H1 (cell line): Measurements from ENCODE around the gene RPTOR. TPM values are rescaled to one million over a fixed set of nuclear protein-coding genes. Genes with fewer than 3 reads are reported as not detected.
A peak's percentile ranks its signal among the peaks of the same experiment; 100 is the strongest.

Experiments used
- CTCF ChIA-PET: fragments of 300-600 bp; sonication (Branson Sonifier 250); formaldehyde crosslinking; loops from one replicate; lab custom pipeline; 2021; ENCODE audit not compliant: partially characterized antibody; lab: Charles Lee
- POLR2A ChIA-PET: fragments of 300-600 bp; sonication (Branson Sonifier 250); formaldehyde crosslinking; loops from one replicate; lab custom pipeline; 2021; ENCODE audit warnings: inconsistent platforms; ENCODE audit not compliant: partially characterized antibody; lab: Charles Lee
- DNase-seq, 2 experiments: peaks; one replicate each; pipeline versions ENCODE4 v3.0.0 to v3.0.0-alpha.2; 2010 to 2022; ENCODE audit warnings: low spot score in 2 of 2, low read depth in 1 of 2, mixed read lengths in 1 of 2
- FAIRE-seq: peaks from 2 replicates; lab custom pipeline; 2011; peaks lifted over from hg19 to GRCh38; lab: Jason Lieb, UNC
- H2AFZ ChIP-seq: 2 replicates; pipeline ENCODE4 v1.8.1; 2012; ENCODE audit warnings: low read length, inconsistent platforms
- H2AK5ac ChIP-seq: 2 replicates; pipeline ENCODE4 v1.6.1; 2013; ENCODE audit warnings: low read depth, low read length
- H2BK120ac ChIP-seq: replicated peaks from 2 replicates; pipeline ENCODE3; 2013; ENCODE audit warnings: low read depth, low read length, inconsistent platforms
- H2BK12ac ChIP-seq: 2 replicates; pipeline ENCODE4 v1.6.1; 2013; ENCODE audit warnings: low read depth, low read length
- H2BK15ac ChIP-seq: 2 replicates; pipeline ENCODE4 v1.6.1; 2013; ENCODE audit warnings: low read length
- H2BK20ac ChIP-seq: 2 replicates; pipeline ENCODE4 v1.6.1; 2013; ENCODE audit warnings: low read length
- H2BK5ac ChIP-seq: 2 replicates; pipeline ENCODE4 v1.6.1; 2013; ENCODE audit warnings: low read depth, low read length
- H3K14ac ChIP-seq: 2 replicates; pipeline ENCODE4 v1.6.1; 2013; ENCODE audit warnings: inconsistent platforms; ENCODE audit not compliant: insufficient read length
- H3K18ac ChIP-seq: 2 replicates; pipeline ENCODE4 v1.6.1; 2013; ENCODE audit warnings: low read length; ENCODE audit errors: extremely low read depth
- H3K23ac ChIP-seq: 2 replicates; pipeline ENCODE4 v1.6.1; 2013; ENCODE audit warnings: inconsistent platforms; ENCODE audit not compliant: insufficient read length
- H3K23me2 ChIP-seq: 2 replicates; pipeline ENCODE4 v1.6.1; 2013; ENCODE audit warnings: low read depth, low read length
- H3K27ac ChIP-seq: 2 replicates; pipeline ENCODE4 v1.6.1; 2011; ENCODE audit warnings: low read depth, low read length, inconsistent platforms
- H3K27me3 ChIP-seq, 4 experiments: replicated peaks in 1 of 4; 1 replicate in 1 of 4; 2 replicates in 3 of 4; pipeline versions ENCODE4 v1.6.1 to v1.8.1; 2011 to 2013; ENCODE audit warnings: low read length in 3 of 4, mild to moderate bottlenecking in 3 of 4, inconsistent platforms in 2 of 4, mixed read lengths in 2 of 4, moderate library complexity in 1 of 4; ENCODE audit not compliant: control insufficient read depth in 3 of 4, insufficient read depth in 3 of 4; ENCODE audit errors: extremely low read depth in 1 of 4
- H3K36me3 ChIP-seq, 4 experiments: 2 replicates each; pipeline versions ENCODE4 v1.6.1 to v1.8.1; 2011 to 2013; ENCODE audit warnings: mild to moderate bottlenecking in 4 of 4, low read length in 3 of 4, moderate library complexity in 2 of 4, control low read depth in 1 of 4, inconsistent platforms in 1 of 4; ENCODE audit not compliant: insufficient read depth in 4 of 4, control insufficient read depth in 2 of 4
- H3K4ac ChIP-seq: replicated peaks from 2 replicates; pipeline ENCODE3; 2013; ENCODE audit warnings: low read length, low read depth, mixed read lengths, inconsistent platforms; ENCODE audit not compliant: insufficient read length
- H3K4me1 ChIP-seq, 4 experiments: replicated peaks in 1 of 4; 1 replicate in 1 of 4; 2 replicates in 3 of 4; pipeline versions ENCODE4 v1.6.1 to v1.8.1; 2011 to 2013; ENCODE audit warnings: low read length in 3 of 4, inconsistent platforms in 2 of 4, mixed read lengths in 1 of 4; ENCODE audit not compliant: insufficient read depth in 4 of 4, control insufficient read depth in 3 of 4
- H3K4me2 ChIP-seq, 2 experiments: 2 replicates each; pipeline versions ENCODE4 v1.6.1 to v1.8.1; 2011 to 2013; ENCODE audit warnings: low read depth in 2 of 2, low read length in 2 of 2, control low read depth in 1 of 2, inconsistent platforms in 1 of 2, mild to moderate bottlenecking in 1 of 2; ENCODE audit not compliant: insufficient read depth in 1 of 2
- H3K4me3 ChIP-seq, 4 experiments: fragments of 200-600, 300-600 bp in 1 of 4; sonication (generic), shearing (Covaris generic), sonication (Bioruptor Twin) in 1 of 4; 2 replicates each; pipeline versions ENCODE4 v1.5.1 to v1.8.1; 2011 to 2016; ENCODE audit warnings: low read length in 4 of 4, low read depth in 3 of 4, control low read depth in 2 of 4, inconsistent platforms in 2 of 4, mild to moderate bottlenecking in 2 of 4, mixed read lengths in 1 of 4, moderate library complexity in 1 of 4; ENCODE audit not compliant: insufficient read depth in 2 of 4; ENCODE audit errors: extremely low read depth in 1 of 4
- H3K56ac ChIP-seq: replicated peaks from 2 replicates; pipeline ENCODE3; 2013; ENCODE audit warnings: low read depth, mild to moderate bottlenecking, mixed read lengths, low read length, inconsistent platforms; ENCODE audit not compliant: insufficient read length
- H3K79me1 ChIP-seq: 2 replicates; pipeline ENCODE4 v1.6.1; 2013; ENCODE audit warnings: low read depth, low read length, control low read depth
- H3K79me2 ChIP-seq, 2 experiments: 2 replicates each; pipeline versions ENCODE4 v1.6.1 to v1.8.1; 2012 to 2013; ENCODE audit warnings: low read length in 2 of 2, mild to moderate bottlenecking in 2 of 2, inconsistent platforms in 1 of 2; ENCODE audit not compliant: insufficient read depth in 2 of 2, control insufficient read depth in 1 of 2
- H3K9ac ChIP-seq, 4 experiments: replicated peaks in 1 of 4; 1 replicate in 1 of 4; 2 replicates in 3 of 4; pipeline versions ENCODE4 v1.6.1 to v1.8.1; 2011 to 2013; ENCODE audit warnings: low read depth in 3 of 4, low read length in 3 of 4, control low read depth in 2 of 4, mild to moderate bottlenecking in 2 of 4, moderate library complexity in 2 of 4, inconsistent platforms in 1 of 4; ENCODE audit errors: extremely low read depth in 1 of 4
- H3K9me3 ChIP-seq, 2 experiments: 2 replicates each; pipeline versions ENCODE4 v1.6.1 to v1.8.1; 2012 to 2013; ENCODE audit warnings: mild to moderate bottlenecking in 2 of 2, moderate library complexity in 2 of 2, control low read depth in 1 of 2, inconsistent platforms in 1 of 2, low read depth in 1 of 2, low read length in 1 of 2, mixed read lengths in 1 of 2; ENCODE audit not compliant: insufficient read depth in 2 of 2
- H4K20me1 ChIP-seq, 2 experiments: replicated peaks in 1 of 2; 2 replicates each; pipeline versions ENCODE3 to v1.8.1; 2011 to 2013; ENCODE audit warnings: inconsistent platforms in 2 of 2, low read length in 2 of 2, mild to moderate bottlenecking in 1 of 2; ENCODE audit not compliant: insufficient read depth in 2 of 2, control insufficient read depth in 1 of 2
- H4K5ac ChIP-seq: 2 replicates; pipeline ENCODE4 v1.6.1; 2013; ENCODE audit warnings: low read length, low read depth, mixed read lengths, inconsistent platforms; ENCODE audit not compliant: insufficient read length
- H4K8ac ChIP-seq: 2 replicates; pipeline ENCODE4 v1.8.0; 2013; ENCODE audit warnings: mild to moderate bottlenecking, moderate library complexity, low read length, inconsistent platforms; ENCODE audit not compliant: insufficient read depth; ENCODE audit errors: extremely low read depth
- H4K91ac ChIP-seq: replicated peaks from 2 replicates; pipeline ENCODE3; 2013; ENCODE audit warnings: low read length, mixed read lengths, inconsistent platforms; ENCODE audit not compliant: insufficient read length
- CEBPB ChIP-seq: IDR thresholded peaks from 2 replicates; pipeline ENCODE4 v1.6.1; 2012; ENCODE audit warnings: low read depth, low read length
- CREB1 ChIP-seq: IDR thresholded peaks from 2 replicates; pipeline ENCODE4 v1.6.1; 2012; ENCODE audit warnings: inconsistent platforms
- KDM4A ChIP-seq: IDR thresholded peaks from one replicate; pipeline ENCODE4 v1.7.1; 2012; ENCODE audit warnings: low read depth, mild to moderate bottlenecking, moderate library complexity, low read length, inconsistent platforms; ENCODE audit not compliant: severe bottlenecking
- POLR2AphosphoS5 ChIP-seq: IDR thresholded peaks from 2 replicates; pipeline ENCODE4 v1.6.1; 2011; ENCODE audit warnings: low read depth, low read length
- RXRA ChIP-seq: IDR thresholded peaks from 2 replicates; pipeline ENCODE4 v1.6.1; 2011; ENCODE audit warnings: low read depth, mild to moderate bottlenecking, low read length, moderate library complexity; ENCODE audit not compliant: insufficient read depth
- SAP30 ChIP-seq: fragments of 300-600 bp; sonication (generic); IDR thresholded peaks from 2 replicates; pipeline ENCODE4 v1.7.1; 2012; ENCODE audit warnings: low read length, moderate library complexity, mild to moderate bottlenecking, inconsistent platforms; ENCODE audit not compliant: insufficient read depth, insufficient replicate concordance
- SIX5 ChIP-seq: IDR thresholded peaks from 2 replicates; pipeline ENCODE4 v1.6.1; 2011; ENCODE audit warnings: mild to moderate bottlenecking, low read depth, low read length
- WGBS, 2 experiments: shearing (Covaris generic) in 1 of 2; methylation state at CpG; one replicate each; pipeline versions ENCODE4 v1.1.6 to v1.1.7; 2013 to 2015; ENCODE audit warnings: low lambda C conversion rate in 2 of 2, mixed read lengths in 2 of 2, inconsistent platforms in 1 of 2, low coverage in 1 of 2, missing lambda C conversion rate in 1 of 2; ENCODE audit not compliant: insufficient replicate concordance in 2 of 2, insufficient coverage in 1 of 2, insufficient read length in 1 of 2; ENCODE audit errors: extremely low coverage in 1 of 2, missing lambda C conversion rate in 1 of 2; 5-methylcytosine and 5-hydroxymethylcytosine counted together
- polyA plus RNA-seq, 7 experiments: library from polyadenylated mRNA; depleted of rRNA in 3 of 7; stranded (reverse) in 5 of 7; unstranded in 2 of 7; fragments of >200 nt in 5 of 7; fragments of 200-250 nt in 2 of 7; gene quantifications; 1 replicate in 5 of 7; 2 replicates in 1 of 7; 4 replicates in 1 of 7; pipeline versions ENCODE4 v1.2.1 to v1.2.3, GENCODE V29; 2011 to 2013; ENCODE audit warnings: missing spikeins in 2 of 7, mixed read lengths in 2 of 7
- total RNA-seq: library from RNA; stranded (reverse); fragmentation: NEBNext Ultra II Directional; extraction: Animal tissue kit (Norgen Biotek cat#: 25700); gene quantifications from 2 replicates; pipeline ENCODE4 v1.2.1, GENCODE V29; 2021
- TF ChIP-seq, protein P1 (sequence below): IDR thresholded peaks from 2 replicates; pipeline ENCODE4 v1.6.1; 2012; ENCODE audit warnings: inconsistent platforms
- TF ChIP-seq, protein P2 (sequence below): IDR thresholded peaks from 2 replicates; pipeline ENCODE4 v1.6.1; 2012; ENCODE audit warnings: inconsistent platforms

Gene RPTOR
- total and polyA plus RNA-seq, 2 of the 8 experiments (the other 6 are each of a cell fraction or from before 2014, with no cell fraction given): 6.9 to 28.7 TPM

DNA sequence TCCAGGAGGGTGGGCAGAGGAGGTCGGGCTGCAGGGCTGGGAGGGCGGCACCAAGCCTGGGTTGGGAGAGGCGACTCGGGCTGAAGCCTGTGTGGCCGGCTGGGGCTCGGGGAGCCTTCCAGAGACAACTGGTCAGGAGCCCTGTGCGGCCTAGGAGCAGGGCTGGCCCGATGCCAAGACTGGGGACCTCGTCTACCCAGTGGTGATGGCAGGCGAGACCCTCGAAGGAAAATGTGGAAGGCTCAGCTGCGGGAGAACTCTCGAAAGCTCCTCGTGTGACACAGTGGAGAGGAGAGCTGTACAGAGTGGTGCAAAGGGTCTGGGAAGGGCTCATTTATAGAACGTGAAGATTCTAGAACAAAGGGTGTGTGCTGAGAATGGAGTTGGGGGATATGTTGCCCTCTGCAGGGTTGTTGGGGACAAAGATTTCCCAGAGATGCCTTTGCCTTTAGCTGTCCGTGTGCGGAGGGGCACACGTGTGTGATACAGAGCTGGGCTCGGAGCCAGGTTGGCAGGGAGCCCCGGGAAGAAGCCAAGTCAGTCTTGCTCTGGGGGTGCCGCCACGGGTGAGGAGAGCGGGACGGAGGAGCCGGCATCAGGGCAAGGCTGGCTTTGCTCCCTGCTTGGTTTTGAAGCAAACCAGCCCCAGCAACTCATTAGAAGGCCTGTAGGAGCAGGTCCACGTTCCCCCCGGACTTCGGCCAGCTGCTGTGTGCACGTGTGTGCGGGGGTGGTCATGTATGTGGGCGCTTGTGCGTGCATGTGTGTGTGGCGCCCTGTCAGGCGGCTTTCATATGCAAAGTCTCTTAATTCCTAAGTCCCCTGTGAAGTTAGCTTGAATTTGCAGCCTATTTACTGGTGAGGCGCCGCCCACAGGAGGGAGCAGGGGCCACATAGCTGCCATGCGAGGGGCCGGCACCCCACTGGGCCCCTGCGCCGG, 314.6 kb downstream of the RPTOR start:
- no peaks in the 10 kb centered on the region; the same call in none of the 2 replicates for H3K79me1 ChIP-seq
- H3K4me3 ChIP-seq: peak overlapping the region in 1 of 4 experiments; percentile 15; a peak in 3 of 8 replicates
- WGBS, 2 experiments: 66% methylated on average over 37 of the region's 40 CpGs; no CpG with 5 or more reads in 1 of the 2 experiments
- H4K20me1 ChIP-seq: peaks cover 0 to 2% of the 10 kb centered on the region in 2 experiments
- no peak overlapping the region for H3K23ac ChIP-seq
- no peak overlapping the region for H3K14ac ChIP-seq
- H4K5ac ChIP-seq: peak overlapping the region; percentile 59
- no peak overlapping the region; the same call in 1 of the 2 replicates for H2AK5ac ChIP-seq
- H3K27me3 ChIP-seq: no peaks in the 10 kb centered on the region
- peak overlapping the region; percentile 97; the same call in 1 of the 2 replicates for H2BK12ac ChIP-seq
- 0 out of 2 replicates have a peak overlapping the region, but pooled peaks have one; percentile 1 for H3K27ac ChIP-seq
- no peaks in the 10 kb centered on the region for H3K79me2 ChIP-seq
- H4K8ac ChIP-seq: peak overlapping the region; percentile 86
- peak overlapping the region; percentile 27 to 35; a peak in 3 of 4 replicates for H3K4me2 ChIP-seq
- FAIRE-seq (no peak), DNase-seq (peak in 1 of 2 experiments; percentile 23)
- H3K36me3 ChIP-seq: no peaks in the 10 kb centered on the region; a peak in 1 of 8 replicates
- peak overlapping the region; percentile 12 for H4K91ac ChIP-seq
- POLR2A ChIA-PET: interaction anchor here (0.7 to 1.8 kb wide), 6 partner anchors 9 to 32 kb away, joined by 3 to 5 read pairs (median 4); no protein-coding TSS in a partner anchor
- no peaks in the 10 kb centered on the region for H3K9me3 ChIP-seq
- no peak overlapping the region for H2AFZ ChIP-seq
- no peak overlapping the region for H3K4ac ChIP-seq
- peak overlapping the region; percentile 86 for H2BK5ac ChIP-seq
- H2BK15ac ChIP-seq: peak overlapping the region; percentile 29; the same call in 1 of the 2 replicates
- H2BK20ac ChIP-seq: peak overlapping the region; percentile 93
- no peak overlapping the region for H2BK120ac ChIP-seq
- H3K56ac ChIP-seq: no peak overlapping the region
- H3K23me2 ChIP-seq: no peaks in the 10 kb centered on the region
- no peak overlapping the region; a peak in 1 of 7 replicates for H3K9ac ChIP-seq
- peaks cover 4 to 24% (median 13%) of the 10 kb centered on the region in 4 experiments for H3K4me1 ChIP-seq
- peak overlapping the region; percentile 67 for H3K18ac ChIP-seq
- CTCF ChIA-PET: interaction anchor here (0.6 to 3.2 kb wide), 23 partner anchors 14 to 378 kb away, joined by 3 to 18 read pairs (median 3); no protein-coding TSS in a partner anchor
- TF ChIP-seq SAP30 (no peak), KDM4A (no peak), POLR2AphosphoS5 (no peak), SIX5 (no peak), CEBPB (no peak), RXRA (no peak), CREB1 (no peak)
- TF ChIP-seq, protein P1, sequence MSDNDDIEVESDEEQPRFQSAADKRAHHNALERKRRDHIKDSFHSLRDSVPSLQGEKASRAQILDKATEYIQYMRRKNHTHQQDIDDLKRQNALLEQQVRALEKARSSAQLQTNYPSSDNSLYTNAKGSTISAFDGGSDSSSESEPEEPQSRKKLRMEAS: peak; percentile 58
- TF ChIP-seq, protein P2, sequence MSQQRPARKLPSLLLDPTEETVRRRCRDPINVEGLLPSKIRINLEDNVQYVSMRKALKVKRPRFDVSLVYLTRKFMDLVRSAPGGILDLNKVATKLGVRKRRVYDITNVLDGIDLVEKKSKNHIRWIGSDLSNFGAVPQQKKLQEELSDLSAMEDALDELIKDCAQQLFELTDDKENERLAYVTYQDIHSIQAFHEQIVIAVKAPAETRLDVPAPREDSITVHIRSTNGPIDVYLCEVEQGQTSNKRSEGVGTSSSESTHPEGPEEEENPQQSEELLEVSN: 0 out of 2 replicates have a peak, but pooled peaks have one; percentile 13
